Osteocyte (in vitro differentiated cells): ENCODE results near the gene PRKCQ. TPM values are rescaled to one million over a fixed set of nuclear protein-coding genes. Genes with fewer than 3 reads are reported as not detected.

Source experiments
- DNase-seq: peaks from one replicate; pipeline ENCODE4 v3.0.0; 2021; ENCODE audit warnings: mixed read lengths; ENCODE audit not compliant: unreplicated experiment; ENCODE audit errors: extremely low spot score
- H3K27ac Mint-ChIP-seq: one replicate; pipeline ENCODE4 v1.8.0; 2021; ENCODE audit warnings: mild to moderate bottlenecking, mixed read lengths; ENCODE audit not compliant: unreplicated experiment
- H3K27me3 Mint-ChIP-seq: one replicate; pipeline ENCODE4 v1.8.0; 2021; ENCODE audit warnings: mixed read lengths; ENCODE audit not compliant: unreplicated experiment
- H3K36me3 Mint-ChIP-seq: one replicate; pipeline ENCODE4 v1.8.0; 2021; ENCODE audit warnings: mixed read lengths; ENCODE audit not compliant: unreplicated experiment
- H3K4me1 Mint-ChIP-seq: one replicate; pipeline ENCODE4 v1.8.0; 2021; ENCODE audit warnings: mixed read lengths; ENCODE audit not compliant: unreplicated experiment
- H3K4me3 Mint-ChIP-seq: one replicate; pipeline ENCODE4 v1.8.0; 2021; ENCODE audit warnings: mild to moderate bottlenecking, moderate library complexity, mixed read lengths; ENCODE audit not compliant: unreplicated experiment
- H3K9me3 Mint-ChIP-seq: one replicate; pipeline ENCODE4 v1.8.0; 2021; ENCODE audit warnings: mixed read lengths; ENCODE audit not compliant: unreplicated experiment
- total RNA-seq: library from RNA; stranded (reverse); gene quantifications from 2 replicates; pipeline ENCODE4 v1.2.1, GENCODE V29; 2021
- TF ChIP-seq, protein P1 (sequence below): fragments of 200-600 bp; sonication (generic); IDR thresholded peaks from 2 replicates; pipeline ENCODE4 v1.5.0; 2021; ENCODE audit warnings: antibody characterized with exemption, mild to moderate bottlenecking, moderate library complexity

PRKCQ gene
- total RNA-seq, 1 donor from 2014 or later, result 0.11 TPM

DNA sequence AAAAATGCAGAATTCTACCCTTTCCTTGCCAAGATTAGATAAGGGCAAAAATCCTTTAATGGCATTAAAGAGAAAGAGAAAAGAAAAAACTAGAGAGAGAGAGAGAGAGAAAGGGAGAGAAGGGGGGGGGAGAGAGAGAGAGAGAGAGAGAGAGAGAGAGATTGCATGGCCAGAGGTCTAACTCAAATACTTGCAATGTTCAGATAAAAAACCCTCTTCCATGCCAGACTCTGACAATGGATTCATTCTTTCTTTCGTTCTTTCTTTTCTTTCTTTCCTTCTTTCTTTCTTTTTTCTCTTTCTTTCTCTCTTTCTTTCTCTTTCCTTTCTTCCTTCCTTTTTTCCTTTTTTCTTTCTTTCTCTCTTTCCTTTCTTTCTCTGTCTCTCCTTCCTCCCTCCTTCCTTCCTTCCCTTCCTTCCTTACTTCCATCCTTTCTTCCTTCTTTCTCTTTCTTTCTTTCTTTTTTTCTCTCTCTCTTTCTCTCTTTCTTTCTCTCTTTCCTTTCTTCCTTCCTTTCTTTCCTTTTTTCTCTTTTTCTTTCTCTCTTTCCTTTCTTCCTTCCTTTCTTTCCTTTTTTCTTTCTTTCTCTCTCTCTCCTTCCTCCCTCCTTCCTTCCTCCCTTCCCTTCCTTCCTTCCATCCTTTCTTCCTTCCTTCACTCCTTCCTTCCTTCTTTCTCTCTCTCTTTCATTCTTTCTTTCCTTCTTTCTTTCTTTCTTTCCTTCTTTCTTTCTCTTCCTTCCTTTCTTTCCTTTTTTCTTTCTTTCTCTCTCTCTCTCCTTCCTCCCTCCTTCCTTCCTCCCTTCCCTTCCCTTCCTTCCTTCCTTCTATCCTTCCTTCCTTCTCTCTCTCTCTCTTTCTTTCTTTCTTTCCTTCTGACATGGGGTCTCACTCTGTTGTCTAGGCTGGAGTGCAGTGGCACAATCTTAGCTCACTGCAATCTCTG, 175.7 kb downstream of the PRKCQ start:
- Mint-ChIP-seq H3K4me1 (peaks cover 25% of the 10 kb centered on the region), H3K36me3 (no peaks in the 10 kb centered on the region), H3K27ac (no peak overlapping the region), H3K9me3 (no peaks in the 10 kb centered on the region), H3K4me3 (no peak overlapping the region), H3K27me3 (peaks cover 37% of the 10 kb centered on the region)
- no peak for DNase-seq
- TF ChIP-seq, protein P1, sequence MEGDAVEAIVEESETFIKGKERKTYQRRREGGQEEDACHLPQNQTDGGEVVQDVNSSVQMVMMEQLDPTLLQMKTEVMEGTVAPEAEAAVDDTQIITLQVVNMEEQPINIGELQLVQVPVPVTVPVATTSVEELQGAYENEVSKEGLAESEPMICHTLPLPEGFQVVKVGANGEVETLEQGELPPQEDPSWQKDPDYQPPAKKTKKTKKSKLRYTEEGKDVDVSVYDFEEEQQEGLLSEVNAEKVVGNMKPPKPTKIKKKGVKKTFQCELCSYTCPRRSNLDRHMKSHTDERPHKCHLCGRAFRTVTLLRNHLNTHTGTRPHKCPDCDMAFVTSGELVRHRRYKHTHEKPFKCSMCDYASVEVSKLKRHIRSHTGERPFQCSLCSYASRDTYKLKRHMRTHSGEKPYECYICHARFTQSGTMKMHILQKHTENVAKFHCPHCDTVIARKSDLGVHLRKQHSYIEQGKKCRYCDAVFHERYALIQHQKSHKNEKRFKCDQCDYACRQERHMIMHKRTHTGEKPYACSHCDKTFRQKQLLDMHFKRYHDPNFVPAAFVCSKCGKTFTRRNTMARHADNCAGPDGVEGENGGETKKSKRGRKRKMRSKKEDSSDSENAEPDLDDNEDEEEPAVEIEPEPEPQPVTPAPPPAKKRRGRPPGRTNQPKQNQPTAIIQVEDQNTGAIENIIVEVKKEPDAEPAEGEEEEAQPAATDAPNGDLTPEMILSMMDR, result no peak

DNA sequence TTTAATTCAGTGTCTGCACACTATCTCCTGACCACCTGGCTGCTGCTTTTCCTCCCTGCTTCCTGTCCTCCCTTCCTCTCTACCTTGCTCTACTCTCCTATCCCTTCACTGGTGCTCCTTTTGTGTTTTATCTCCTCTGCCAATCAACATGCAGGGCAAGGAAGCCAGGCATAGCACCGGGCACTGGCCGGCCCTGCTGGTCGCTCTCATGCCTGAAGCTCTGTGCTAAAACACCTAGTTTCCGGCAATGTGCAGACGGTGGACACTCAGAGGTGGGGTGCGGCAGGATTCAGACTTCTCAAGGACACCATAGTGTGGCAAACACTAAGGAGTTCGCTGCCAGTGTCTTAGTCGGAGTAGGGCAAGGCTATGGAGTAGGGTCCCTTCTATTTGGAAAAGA, 177.1 kb downstream of the PRKCQ start:
- peaks cover 31% of the 10 kb centered on the region for H3K4me1 Mint-ChIP-seq
- TF ChIP-seq, protein P1, result no peak
- peaks cover 30% of the 10 kb centered on the region for H3K27me3 Mint-ChIP-seq
- no peak overlapping the region for H3K27ac Mint-ChIP-seq
- H3K9me3 Mint-ChIP-seq, result no peaks in the 10 kb centered on the region
- no peak overlapping the region for H3K4me3 Mint-ChIP-seq
- peak; percentile 59 for DNase-seq
- no peaks in the 10 kb centered on the region for H3K36me3 Mint-ChIP-seq

DNA sequence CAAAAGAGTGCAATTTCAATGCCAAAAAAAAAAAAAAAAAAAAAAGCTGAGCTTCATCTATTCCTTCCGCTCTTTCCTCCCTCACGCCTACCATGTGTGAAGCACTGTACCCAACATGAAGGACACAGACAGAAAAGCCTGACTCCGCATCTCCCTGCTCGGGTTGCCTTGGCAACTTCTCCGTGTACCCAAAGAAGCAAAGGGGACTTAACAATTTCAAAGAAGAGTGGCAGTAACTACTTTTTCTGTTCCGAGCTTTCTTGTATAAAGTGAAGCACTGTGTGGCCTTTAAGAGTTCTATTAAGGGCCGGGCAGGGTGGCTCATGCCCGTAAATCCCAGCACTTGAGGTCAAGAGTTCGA, 177.7 kb downstream of the PRKCQ start:
- Mint-ChIP-seq H3K4me1 (peaks cover 31% of the 10 kb centered on the region), H3K4me3 (no peak overlapping the region), H3K9me3 (no peaks in the 10 kb centered on the region), H3K27me3 (peaks cover 30% of the 10 kb centered on the region), H3K36me3 (no peaks in the 10 kb centered on the region), H3K27ac (no peak overlapping the region)
- TF ChIP-seq, protein P1, result no peak
- DNase-seq, result peak; percentile 40

DNA sequence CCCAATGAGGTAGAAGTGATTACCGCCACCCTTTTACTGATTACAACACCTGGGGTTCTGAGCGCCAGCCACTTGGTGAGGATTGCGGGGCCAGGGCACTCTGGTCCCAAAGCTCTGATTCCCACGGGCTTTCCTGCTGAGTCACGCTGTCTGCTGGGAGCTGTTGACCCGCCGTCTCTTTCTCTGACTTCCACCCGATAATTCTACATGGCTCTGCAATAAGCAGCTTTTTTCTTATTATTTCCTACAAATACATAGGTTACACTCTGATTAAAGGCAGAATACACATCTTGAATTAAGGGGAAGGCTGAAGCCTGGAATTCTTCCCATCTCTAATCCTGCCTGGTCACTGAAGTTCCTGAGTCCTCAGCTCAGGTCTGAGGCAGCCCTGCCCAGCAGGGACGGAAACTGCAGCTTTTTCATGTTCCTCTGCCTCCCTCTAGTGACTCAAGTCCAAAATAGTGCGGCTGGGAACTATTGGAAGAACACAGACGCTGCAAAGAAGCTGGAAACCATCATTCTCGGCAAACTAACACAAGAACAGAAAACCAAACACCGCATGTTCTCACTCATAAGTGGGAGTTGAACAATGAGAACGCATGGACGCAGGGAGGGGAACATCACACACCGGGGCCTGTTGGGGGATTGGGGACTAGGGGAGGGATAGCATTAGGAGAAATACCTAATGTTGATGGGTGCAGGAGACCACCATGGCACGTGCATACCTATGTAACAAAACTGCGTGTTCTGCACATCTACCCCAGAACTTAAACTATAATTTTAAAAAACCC, 178.3 kb downstream of the PRKCQ start:
- H3K4me3 Mint-ChIP-seq, result peak overlapping the region; percentile 70

More for the DNA sequence above, 178.3 kb downstream of the PRKCQ start:
- Mint-ChIP-seq H3K27me3 (peaks cover 27% of the 10 kb centered on the region), H3K9me3 (no peaks in the 10 kb centered on the region), H3K4me1 (peaks cover 31% of the 10 kb centered on the region), H3K36me3 (no peaks in the 10 kb centered on the region), H3K27ac (peak overlapping the region; percentile 74)
- TF ChIP-seq, protein P1, result peak; percentile 86
- DNase-seq, result peak; percentile 89
